Right lobe of liver (tissue), 6 donors: ENCODE results near the gene NPTX1. TPM values are rescaled to one million over a fixed set of nuclear protein-coding genes. Genes with fewer than 3 reads are reported as not detected.

Experiments
- ATAC-seq, 4 donors: fragments of 200-7000 bp; cut with Tn5 transposase; one replicate each; pipeline ENCODE4 v1.9.1; 2020; ENCODE audit warnings: mild to moderate bottlenecking in 4 of 4, moderate library complexity in 4 of 4
- DNase-seq, 3 donors: peaks; one replicate each; pipeline ENCODE4 v3.0.0-alpha.2; 2020
- H3K27ac ChIP-seq, 3 donors: fragments of 200-600 bp; one replicate each; pipeline ENCODE4 v1.8.0; 2022
- H3K27me3 ChIP-seq, 2 donors: fragments of 200-600 bp; one replicate each; pipeline ENCODE4 v1.8.0; 2022
- H3K36me3 ChIP-seq, 4 donors: fragments of 200-600 bp; sonication (generic) in 1 of 4; one replicate each; pipeline versions ENCODE4 v1.5.1 to v1.8.0; 2017 to 2022; ENCODE audit warnings: control low read depth in 1 of 4
- H3K4me1 ChIP-seq, 4 donors: fragments of 200-600 bp; sonication (generic) in 1 of 4; one replicate each; pipeline versions ENCODE4 v1.5.1 to v1.8.0; 2017 to 2022; ENCODE audit warnings: control low read depth in 1 of 4
- H3K4me3 ChIP-seq, 3 donors: fragments of 200-600 bp; one replicate each; pipeline ENCODE4 v1.8.0; 2022
- H3K9me3 ChIP-seq, 4 donors: fragments of 200-600 bp; sonication (generic) in 1 of 4; one replicate each; pipeline versions ENCODE4 v1.5.1 to v1.8.0; 2017 to 2022; ENCODE audit warnings: control low read depth in 1 of 4
- CTCF ChIP-seq, 4 donors: fragments of 200-600 bp in 3 of 4; fragments of 450-650 bp in 1 of 4; IDR thresholded peaks; one replicate each; pipeline versions ENCODE4 v1.5.1 to v1.8.0; 2016 to 2022; ENCODE audit warnings: antibody characterized with exemption in 4 of 4, mild to moderate bottlenecking in 2 of 4
- POLR2A ChIP-seq: fragments of 450-650 bp; IDR thresholded peaks from one replicate; pipeline ENCODE4 v1.6.1; 2017; ENCODE audit warnings: antibody characterized with exemption, mild to moderate bottlenecking
- WGBS: methylation state at CpG from one replicate; pipeline ENCODE4 v1.1.6; 2018; ENCODE audit warnings: low coverage, low lambda C conversion rate; ENCODE audit not compliant: insufficient coverage; ENCODE audit errors: missing lambda C conversion rate; 5-methylcytosine and 5-hydroxymethylcytosine counted together
- intact Hi-C, 2 donors: fragments of 100-400 bp; cut with DNase I; formaldehyde crosslinking; loops; one replicate each; pipeline versions ENCODE4 v1.11.2 to v1.14.1; 2022
- total RNA-seq, 6 experiments: library from RNA; depleted of rRNA in 2 of 6; stranded (reverse); fragments of >200 nt in 2 of 6; fragmentation: NEBNext Ultra II Directional in 3 of 6; extraction: Animal tissue kit (Norgen Biotek cat#: 25700) in 3 of 6; gene quantifications; one replicate each; pipeline versions ENCODE4 v1.1.0 to v1.2.4, GENCODE V29; 2016 to 2023
- donor health status: DM: no; HTN: yes; CAD: no.
- donor health status: DM: no; HTN: no; CAD: no.
- donor health status: DM: no; HTN: no; CAD: no.
- donor health status: DM: no; HTN: yes; CAD: no.
- donor health status: DM: no; HTN: yes; CAD: no.

NPTX1 gene
- total RNA-seq, 6 experiments from 2014 or later: 0.06 TPM; not detected in 5

- Histone ChIP-seq H3K9me3 (no peaks in the 10 kb centered on the region), H3K4me1 (no peaks in the 10 kb centered on the region), H3K27me3 (no peaks in the 10 kb centered on the region), H3K27ac (no peak overlapping the region), H3K36me3 (no peaks in the 10 kb centered on the region), H3K4me3 (no peak overlapping the region)
- WGBS: no CpG with 5 or more reads among the region's 12 CpGs
- intact Hi-C loops: loop anchor here (5.0 to 10.0 kb wide), 2 partner anchors 146 to 554 kb away; no protein-coding TSS in a partner anchor
- TF ChIP-seq CTCF (IDR thresholded peaks at IDR 0.05) (no peak), POLR2A (no peak)
- ATAC-seq (no peak), DNase-seq (peak in 2 of 3 donors; percentile 13 to 43)
Measured at GRCh38 chr17:80428363-80428762, 48.0 kb downstream of the NPTX1 start.

- Histone ChIP-seq H3K36me3 (no peaks in the 10 kb centered on the region), H3K27ac (no peak overlapping the region), H3K4me3 (no peak overlapping the region), H3K9me3 (no peaks in the 10 kb centered on the region), H3K27me3 (no peaks in the 10 kb centered on the region), H3K4me1 (no peaks in the 10 kb centered on the region)
- intact Hi-C loops: loop anchor here (5.0 to 10.0 kb wide), 2 partner anchors 147 to 555 kb away; no protein-coding TSS in a partner anchor
- no peak for ATAC-seq
- 88% methylated on average over 8 of the region's 27 CpGs for WGBS
- peak in 2 of 3 donors; percentile 20 to 35 for DNase-seq
- no peak for TF ChIP-seq POLR2A
- no peak for TF ChIP-seq CTCF (IDR thresholded peaks at IDR 0.05)
Measured at GRCh38 chr17:80427366-80428282, 48.8 kb downstream of the NPTX1 start.

GRCh38 chr17:80426671-80427326 lies 49.6 kb downstream of the NPTX1 start:
- no peaks in the 10 kb centered on the region for H3K4me1 ChIP-seq
- H3K9me3 ChIP-seq: no peaks in the 10 kb centered on the region
- H3K4me3 ChIP-seq: no peak overlapping the region
- H3K27me3 ChIP-seq: no peaks in the 10 kb centered on the region
- TF ChIP-seq CTCF (IDR thresholded peaks at IDR 0.05) (peak; percentile 96 to 99 (median 98)), POLR2A (no peak)
- DNase-seq: peak; percentile 68 to 79 (median 75)
- ATAC-seq: peak; percentile 80 to 94 (median 90)
- intact Hi-C loops: loop anchor here (5.0 to 10.0 kb wide), 2 partner anchors 148 to 556 kb away; no protein-coding TSS in a partner anchor
- H3K36me3 ChIP-seq: no peaks in the 10 kb centered on the region
- 16% methylated on average over 12 of the region's 24 CpGs for WGBS
- H3K27ac ChIP-seq: no peak overlapping the region

GRCh38 chr17:80425835-80426426 lies 50.5 kb downstream of the NPTX1 start:
- no peak for TF ChIP-seq POLR2A

More at GRCh38 chr17:80425835-80426426, 50.5 kb downstream of the NPTX1 start:
- Histone ChIP-seq H3K9me3 (no peaks in the 10 kb centered on the region), H3K27ac (no peak overlapping the region), H3K4me1 (no peaks in the 10 kb centered on the region), H3K27me3 (no peaks in the 10 kb centered on the region), H3K36me3 (no peaks in the 10 kb centered on the region), H3K4me3 (no peak overlapping the region)
- ATAC-seq: no peak
- 51% methylated on average over 4 of the region's 9 CpGs for WGBS
- intact Hi-C loops: loop anchor here (5.0 to 10.0 kb wide), 2 partner anchors 149 to 556 kb away; no protein-coding TSS in a partner anchor
- no peak for DNase-seq
